ENCODE measurements around the gene EXOSC2. TPM values are rescaled to one million over a fixed set of nuclear protein-coding genes. Genes with fewer than 3 reads are reported as not detected.

The EXOSC2 gene
- total and polyA plus RNA-seq, 3 experiments from 2014 or later: 24.2 to 88.4 (median 83.5) TPM

DNA sequence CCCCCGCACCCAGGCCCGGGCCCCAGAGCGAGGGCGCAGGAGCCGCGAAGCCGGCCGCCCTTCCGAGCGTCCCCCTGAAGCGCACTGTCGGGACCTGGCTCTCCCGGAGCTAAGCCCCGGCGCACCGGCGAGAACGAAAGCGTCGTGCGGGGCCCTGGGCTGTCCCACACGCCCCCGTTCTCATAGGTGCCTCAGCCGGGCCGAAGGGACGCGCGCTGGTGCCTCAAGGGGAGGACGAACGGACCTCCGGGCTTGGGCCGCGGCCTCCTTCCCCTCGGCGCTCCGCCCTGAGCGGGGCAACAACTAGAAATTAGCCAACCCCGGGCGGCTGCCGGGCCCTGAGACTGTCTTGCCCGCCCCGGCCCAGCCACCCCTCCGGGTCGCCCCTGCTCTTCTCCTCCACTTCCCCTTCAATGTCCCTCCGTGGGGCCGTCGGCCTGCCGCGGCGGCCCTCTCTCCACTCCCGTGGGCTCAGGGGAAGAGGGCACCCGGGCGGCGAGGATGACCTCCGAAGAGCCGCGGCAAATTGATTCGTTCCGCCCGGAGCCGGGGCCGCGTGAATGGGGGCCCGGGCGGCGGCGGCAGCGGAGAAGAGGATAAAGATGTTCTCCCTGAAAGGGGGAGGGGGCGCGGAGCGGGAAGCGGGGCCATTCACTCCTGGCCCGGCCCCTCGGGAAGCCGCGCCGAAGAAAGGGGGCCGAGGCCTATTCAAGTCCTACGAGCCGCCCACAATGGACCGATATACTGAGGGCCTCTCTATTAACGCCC lies 32.7 kb upstream of the EXOSC2 start:
- Mint-ChIP-seq H3K36me3 (no peaks in the 10 kb centered on the region), H3K27ac (no peak overlapping the region), H3K27me3 (peaks cover 50 to 60% of the 10 kb centered on the region in 2 donors), H3K4me3 (peak overlapping the region in 1 of 7 donors; percentile 72), H3K9me3 (peaks cover 0 to 4% (median 0%) of the 10 kb centered on the region in 5 donors), H3K4me1 (peaks cover 15 to 50% (median 19%) of the 10 kb centered on the region in 3 donors)
- no peak overlapping the region for H3K4me3 ChIP-seq (ENCODE audit: low read length)
- H3K36me3 ChIP-seq (ENCODE audit: insufficient read depth, low read length): no peaks in the 10 kb centered on the region
- CTCF ChIA-PET: no interaction called here
- POLR2A ChIA-PET: no interaction called here
- no peaks in the 10 kb centered on the region for H3K9me3 ChIP-seq (ENCODE audit: low read length)
- H3K4me1 ChIP-seq (ENCODE audit: insufficient read depth, low read length): peaks cover 12% of the 10 kb centered on the region
- no peak overlapping the region for H3K27ac ChIP-seq (ENCODE audit: low read depth, low read length)
- no peak for DNase-seq
- peaks cover 26% of the 10 kb centered on the region for H3K27me3 ChIP-seq (ENCODE audit: insufficient read depth, low read length, poor library complexity, severe bottlenecking)

GRCh38 chr9:130661451-130662098 lies 32.0 kb upstream of the EXOSC2 start:
- Mint-ChIP-seq H3K36me3 (no peaks in the 10 kb centered on the region), H3K9me3 (peaks cover 0 to 2% (median 0%) of the 10 kb centered on the region in 5 donors), H3K27me3 (peaks cover 50 to 60% of the 10 kb centered on the region in 2 donors), H3K4me1 (peaks cover 15 to 50% (median 19%) of the 10 kb centered on the region in 3 donors), H3K4me3 (peak overlapping the region in 2 of 7 donors; percentile 17 to 18), H3K27ac (peak overlapping the region in 1 of 8 donors; percentile 24)
- H3K36me3 ChIP-seq (ENCODE audit: insufficient read depth, low read length): no peaks in the 10 kb centered on the region
- peaks cover 32% of the 10 kb centered on the region for H3K27me3 ChIP-seq (ENCODE audit: insufficient read depth, low read length, poor library complexity, severe bottlenecking)
- CTCF ChIA-PET: no interaction called here
- no peak overlapping the region for H3K4me3 ChIP-seq (ENCODE audit: low read length)
- DNase-seq: no peak
- H3K9me3 ChIP-seq (ENCODE audit: low read length): no peaks in the 10 kb centered on the region
- H3K4me1 ChIP-seq (ENCODE audit: insufficient read depth, low read length): peaks cover 12% of the 10 kb centered on the region
- H3K27ac ChIP-seq (ENCODE audit: low read depth, low read length): no peak overlapping the region
- POLR2A ChIA-PET: no interaction called here

DNA sequence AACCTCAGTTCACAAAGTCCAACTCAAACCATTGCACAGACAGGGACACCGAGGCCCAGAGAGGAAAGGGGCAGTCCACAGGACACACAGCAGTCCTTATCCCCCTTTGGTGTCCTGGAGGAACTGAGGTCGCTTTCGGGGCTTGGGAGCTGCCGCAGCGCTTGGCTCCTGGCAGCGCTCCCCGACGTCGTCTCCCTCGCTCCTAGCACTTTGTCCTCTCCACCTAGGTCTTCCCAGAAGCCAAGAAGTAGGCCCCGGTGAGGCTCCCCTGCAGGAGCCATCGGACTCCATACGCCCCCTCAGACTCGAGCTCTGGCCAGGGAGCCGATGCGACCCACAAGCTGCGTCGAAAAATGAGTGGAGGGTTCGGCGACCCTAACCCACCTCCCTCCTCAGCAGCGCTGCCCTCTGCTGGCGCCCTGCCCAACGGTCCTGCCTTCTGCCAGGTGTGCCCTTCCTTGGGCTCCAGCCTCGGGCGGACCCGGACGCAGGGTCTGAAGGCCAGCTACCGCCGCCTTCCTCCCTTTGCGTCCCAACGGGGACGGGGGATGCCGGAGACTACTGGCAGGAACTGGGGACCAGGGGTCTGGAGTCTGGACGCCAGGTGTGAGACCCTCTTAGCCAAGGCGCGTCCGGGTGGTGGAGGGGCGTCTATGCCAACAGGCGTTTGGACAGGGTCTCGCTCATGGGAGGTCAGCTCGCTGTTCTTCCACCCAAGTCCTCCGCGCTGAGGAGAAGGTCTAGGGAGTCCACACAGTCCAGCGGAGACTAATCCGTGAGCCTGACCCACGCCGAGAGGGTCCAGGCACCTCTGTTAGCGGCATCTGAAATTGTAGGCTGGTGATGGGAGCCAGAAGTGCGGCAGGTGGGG lies 31.2 kb upstream of the EXOSC2 start:
- H3K27me3 ChIP-seq (ENCODE audit: insufficient read depth, low read length, poor library complexity, severe bottlenecking): peaks cover 34% of the 10 kb centered on the region
- H3K4me3 ChIP-seq (ENCODE audit: low read length): no peak overlapping the region
- CTCF ChIA-PET: interaction anchor here (1.0 kb wide), 1 partner anchor 20 kb away, joined by 4 read pairs; no protein-coding TSS in a partner anchor
- Mint-ChIP-seq H3K27ac (peak overlapping the region in 2 of 8 donors; percentile 43 to 78), H3K9me3 (peaks cover 0 to 2% (median 0%) of the 10 kb centered on the region in 5 donors), H3K27me3 (peaks cover 45 to 60% of the 10 kb centered on the region in 2 donors), H3K4me1 (peaks cover 15 to 52% (median 19%) of the 10 kb centered on the region in 3 donors), H3K36me3 (no peaks in the 10 kb centered on the region), H3K4me3 (peak overlapping the region in 6 of 7 donors; percentile 63 to 78 (median 70))
- DNase-seq: no peak
- POLR2A ChIA-PET: no interaction called here
- peaks cover 12% of the 10 kb centered on the region for H3K4me1 ChIP-seq (ENCODE audit: insufficient read depth, low read length)
- H3K27ac ChIP-seq (ENCODE audit: low read depth, low read length): no peak overlapping the region
- H3K36me3 ChIP-seq (ENCODE audit: insufficient read depth, low read length): no peaks in the 10 kb centered on the region
- H3K9me3 ChIP-seq (ENCODE audit: low read length): no peaks in the 10 kb centered on the region

DNA sequence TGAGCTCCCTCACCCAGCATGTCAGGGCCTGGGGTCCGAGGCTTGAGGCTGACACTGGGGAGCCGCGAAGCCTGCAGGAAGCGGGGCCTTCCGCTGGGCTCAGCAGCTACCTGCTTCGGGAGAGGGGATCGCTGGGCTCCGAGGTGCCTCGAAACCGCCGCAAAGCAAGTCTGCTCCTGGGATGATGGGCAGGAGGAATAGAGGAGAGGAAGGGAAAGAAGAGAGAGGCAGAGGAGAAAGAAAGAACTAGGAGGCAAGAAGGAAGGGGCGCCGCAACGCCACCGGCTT lies 30.7 kb upstream of the EXOSC2 start:
- CTCF ChIA-PET: interaction anchor here (1.0 kb wide), 1 partner anchor 19 kb away, joined by 4 read pairs; no protein-coding TSS in a partner anchor
- POLR2A ChIA-PET: no interaction called here
- H3K27ac Mint-ChIP-seq: peak overlapping the region in 1 of 8 donors; percentile 43
- peaks cover 0 to 2% (median 0%) of the 10 kb centered on the region in 5 donors for H3K9me3 Mint-ChIP-seq
- Histone ChIP-seq H3K9me3 (ENCODE audit: low read length) (no peaks in the 10 kb centered on the region), H3K4me3 (ENCODE audit: low read length) (no peak overlapping the region), H3K4me1 (ENCODE audit: insufficient read depth, low read length) (peaks cover 12% of the 10 kb centered on the region), H3K36me3 (ENCODE audit: insufficient read depth, low read length) (no peaks in the 10 kb centered on the region), H3K27me3 (ENCODE audit: insufficient read depth, low read length, poor library complexity, severe bottlenecking) (peaks cover 39% of the 10 kb centered on the region), H3K27ac (ENCODE audit: low read depth, low read length) (no peak overlapping the region)
- no peaks in the 10 kb centered on the region for H3K36me3 Mint-ChIP-seq
- peaks cover 42 to 61% of the 10 kb centered on the region in 2 donors for H3K27me3 Mint-ChIP-seq
- no peak for DNase-seq
- peaks cover 15 to 52% (median 19%) of the 10 kb centered on the region in 3 donors for H3K4me1 Mint-ChIP-seq
- peak overlapping the region in 6 of 7 donors; percentile 63 to 78 (median 70) for H3K4me3 Mint-ChIP-seq

DNA sequence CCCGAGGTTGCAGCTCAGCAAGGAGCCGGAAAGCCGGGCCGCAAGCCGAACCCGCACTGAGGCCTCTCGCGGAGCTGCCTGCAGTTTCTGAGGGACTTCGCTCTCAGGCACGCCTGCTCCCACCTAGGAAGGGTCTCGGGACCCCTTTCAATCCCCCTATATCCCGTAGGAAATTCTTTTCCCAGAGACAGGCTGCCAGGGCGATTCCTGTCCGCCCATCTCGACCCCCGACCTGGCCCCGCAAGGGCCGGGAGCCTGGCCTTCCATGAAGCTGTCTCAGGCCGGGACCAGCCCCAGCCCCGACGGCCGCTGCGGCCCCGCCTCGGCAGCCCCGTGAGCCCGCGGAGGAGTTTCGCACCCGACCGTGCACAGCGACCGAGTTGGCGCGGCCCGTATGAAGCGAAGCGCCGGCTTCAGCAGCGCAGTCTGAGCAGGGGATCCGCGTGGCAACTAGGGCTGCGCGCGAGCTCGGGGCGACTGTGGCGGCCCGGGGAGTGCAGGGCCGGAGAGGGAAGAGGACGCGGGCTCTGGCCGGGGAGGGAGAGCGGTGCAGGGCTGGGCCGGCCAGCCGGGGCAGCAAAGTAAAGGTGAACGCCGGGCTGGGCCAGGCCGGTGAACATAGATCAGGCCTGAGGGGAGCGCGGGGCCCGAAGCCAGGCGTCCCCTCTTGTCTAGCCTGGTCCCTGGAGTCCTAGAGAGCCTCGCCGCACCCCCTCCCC lies 30.2 kb upstream of the EXOSC2 start:
- Histone ChIP-seq H3K36me3 (ENCODE audit: insufficient read depth, low read length) (no peaks in the 10 kb centered on the region), H3K4me3 (ENCODE audit: low read length) (no peak overlapping the region), H3K27me3 (ENCODE audit: insufficient read depth, low read length, poor library complexity, severe bottlenecking) (peaks cover 41% of the 10 kb centered on the region), H3K27ac (ENCODE audit: low read depth, low read length) (no peak overlapping the region), H3K4me1 (ENCODE audit: insufficient read depth, low read length) (peaks cover 12% of the 10 kb centered on the region), H3K9me3 (ENCODE audit: low read length) (no peaks in the 10 kb centered on the region)
- peaks cover 38 to 61% of the 10 kb centered on the region in 2 donors for H3K27me3 Mint-ChIP-seq
- ChIA-PET POLR2A (no interaction called here), CTCF (interaction anchor here (1.0 to 2.1 kb wide), 2 partner anchors 19 kb away, joined by 4 to 6 read pairs; no protein-coding TSS in a partner anchor)
- H3K4me1 Mint-ChIP-seq: peaks cover 15 to 49% (median 19%) of the 10 kb centered on the region in 3 donors
- H3K9me3 Mint-ChIP-seq: peaks cover 0 to under 1% (median 0%) of the 10 kb centered on the region in 5 donors
- H3K27ac Mint-ChIP-seq: no peak overlapping the region
- H3K4me3 Mint-ChIP-seq: peak overlapping the region in 5 of 7 donors; percentile 15 to 76 (median 65)
- DNase-seq: no peak
- no peaks in the 10 kb centered on the region for H3K36me3 Mint-ChIP-seq

- peaks cover 12% of the 10 kb centered on the region for H3K4me1 ChIP-seq (ENCODE audit: insufficient read depth, low read length)
- Mint-ChIP-seq H3K27me3 (peaks cover 38 to 59% of the 10 kb centered on the region in 2 donors), H3K36me3 (no peaks in the 10 kb centered on the region)
Measured at GRCh38 chr9:130663977-130664250, 29.7 kb upstream of the EXOSC2 start.

DNA sequence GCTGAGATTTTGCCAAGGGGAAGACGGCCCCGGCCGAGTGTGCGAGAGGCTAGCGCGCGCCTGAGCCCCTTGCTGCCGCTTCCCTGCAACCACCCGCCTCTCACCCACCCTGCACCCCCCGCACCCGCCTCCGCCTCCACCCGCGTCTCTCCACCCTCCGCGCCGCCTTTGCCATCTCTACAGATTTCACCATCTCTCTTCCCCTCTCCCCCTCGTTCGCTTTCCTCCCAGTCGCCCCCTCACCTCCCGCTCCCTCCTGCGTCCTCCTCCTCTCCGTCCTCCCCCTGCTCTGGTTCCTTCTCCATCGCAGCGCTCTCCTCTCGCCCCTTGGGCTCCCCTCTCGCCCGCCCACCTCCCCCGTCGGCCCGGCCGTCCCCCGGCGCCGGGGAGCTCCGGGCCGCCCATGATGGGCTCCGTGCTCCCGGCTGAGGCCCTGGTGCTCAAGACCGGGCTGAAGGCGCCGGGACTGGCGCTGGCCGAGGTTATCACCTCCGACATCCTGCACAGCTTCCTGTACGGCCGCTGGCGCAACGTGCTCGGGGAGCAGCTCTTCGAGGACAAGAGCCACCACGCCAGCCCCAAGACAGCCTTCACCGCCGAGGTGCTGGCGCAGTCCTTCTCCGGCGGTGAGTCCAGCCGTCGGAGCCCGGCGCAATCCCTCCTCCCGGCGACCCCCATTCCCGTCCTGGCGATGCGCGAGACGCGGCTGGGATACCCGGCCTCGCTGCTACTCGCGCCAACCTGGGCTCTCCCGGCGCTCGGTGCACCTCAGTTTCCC lies 29.1 kb upstream of the EXOSC2 start, which contains the start of gene PRDM12:
PRDM12 (plus strand) TSS at position 344 of the 778 bp plus-strand sequence; CDS start at position 404, 60 bp downstream.
- no peak for DNase-seq
- Mint-ChIP-seq H3K4me3 (peak within 1 kb of the TSS; percentile 43 to 85 (median 59)), H3K4me1 (peaks cover 15 to 46% (median 19%) of the 10 kb centered on the region in 3 donors), H3K36me3 (no peaks in the 10 kb centered on the region), H3K27ac (peak within 1 kb of the TSS in 1 of 8 donors; percentile 40), H3K27me3 (peaks cover 37 to 56% of the 10 kb centered on the region in 2 donors), H3K9me3 (no peaks in the 10 kb centered on the region)
- Histone ChIP-seq H3K4me3 (ENCODE audit: low read length) (no peak within 1 kb of the TSS), H3K27me3 (ENCODE audit: insufficient read depth, low read length, poor library complexity, severe bottlenecking) (peaks cover 41% of the 10 kb centered on the region), H3K36me3 (ENCODE audit: insufficient read depth, low read length) (no peaks in the 10 kb centered on the region), H3K9me3 (ENCODE audit: low read length) (no peaks in the 10 kb centered on the region), H3K4me1 (ENCODE audit: insufficient read depth, low read length) (peaks cover 12% of the 10 kb centered on the region), H3K27ac (ENCODE audit: low read depth, low read length) (no peak within 1 kb of the TSS)
- POLR2A ChIA-PET: no interaction called here
- CTCF ChIA-PET: interaction anchor here (2.1 kb wide), 1 partner anchor 18 kb away, joined by 6 read pairs; no protein-coding TSS in a partner anchor

More at GRCh38 chr9:130663977-130664250, 29.7 kb upstream of the EXOSC2 start:
- DNase-seq: no peak
- H3K9me3 Mint-ChIP-seq: no peaks in the 10 kb centered on the region
- peaks cover 15 to 46% (median 19%) of the 10 kb centered on the region in 3 donors for H3K4me1 Mint-ChIP-seq
- Histone ChIP-seq H3K4me3 (ENCODE audit: low read length) (no peak overlapping the region), H3K9me3 (ENCODE audit: low read length) (no peaks in the 10 kb centered on the region), H3K27ac (ENCODE audit: low read depth, low read length) (no peak overlapping the region), H3K36me3 (ENCODE audit: insufficient read depth, low read length) (no peaks in the 10 kb centered on the region), H3K27me3 (ENCODE audit: insufficient read depth, low read length, poor library complexity, severe bottlenecking) (peaks cover 41% of the 10 kb centered on the region)
- ChIA-PET POLR2A (no interaction called here), CTCF (interaction anchor here (2.1 kb wide), 1 partner anchor 19 kb away, joined by 6 read pairs; no protein-coding TSS in a partner anchor)
- H3K27ac Mint-ChIP-seq: no peak overlapping the region
- peak overlapping the region in 6 of 7 donors; percentile 15 to 59 (median 50) for H3K4me3 Mint-ChIP-seq

All from CD8-positive, alpha-beta memory T cell (primary cell).